Putamen (tissue), 1 donor: ENCODE data around the gene KRTAP10-11.
"Not testable (repeated sequence)": the region's sequence is repeated elsewhere in the genome, so short reads cannot be mapped to it uniquely, and the experiment has no call there.

Source experiments
- DNase-seq: peaks from one replicate; pipeline ENCODE4 v3.0.0-alpha.2; 2016; ENCODE audit warnings: low spot score

Gene KRTAP10-11

DNA sequence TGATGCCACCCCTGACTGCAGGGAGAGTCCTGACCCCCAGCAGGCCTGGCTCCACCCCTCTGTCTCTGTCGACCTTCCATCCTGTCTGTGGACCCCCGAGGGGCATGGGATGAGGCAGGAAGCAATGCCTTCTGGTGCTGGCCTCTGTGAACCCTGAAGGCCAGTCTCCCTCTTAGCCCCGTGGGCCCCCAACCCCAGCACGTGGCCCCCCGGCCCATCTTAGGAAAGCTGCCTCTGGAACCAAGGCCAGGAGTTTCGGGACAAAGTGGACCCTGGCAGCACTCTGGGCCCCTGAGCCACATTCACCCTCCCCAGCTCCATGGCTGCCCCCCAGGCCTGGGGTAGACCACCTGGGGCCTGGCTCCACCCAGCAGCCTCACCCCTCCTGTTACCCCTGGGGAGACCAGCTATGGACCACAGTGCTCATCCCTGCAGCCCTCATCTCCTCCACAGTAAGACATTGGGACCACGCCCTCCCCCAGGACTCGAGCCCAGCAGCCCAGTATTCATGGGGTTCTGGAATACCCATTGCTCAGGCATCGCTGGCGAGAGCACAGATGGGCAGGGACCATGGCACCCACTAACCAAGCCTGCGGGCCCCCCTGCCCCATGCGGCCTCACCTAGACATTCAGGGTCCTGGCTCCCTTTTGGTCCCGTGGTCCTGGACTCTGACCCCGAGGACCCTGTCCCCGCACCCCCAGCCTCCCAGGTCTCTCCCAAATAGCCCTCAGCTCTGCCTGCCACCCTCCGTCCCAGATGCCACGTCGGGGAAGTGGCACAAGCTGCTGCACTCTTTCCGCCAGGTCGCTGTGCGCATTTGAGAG is 7.5 kb upstream of the KRTAP10-11 start:
- not testable (repeated sequence) for DNase-seq

DNA sequence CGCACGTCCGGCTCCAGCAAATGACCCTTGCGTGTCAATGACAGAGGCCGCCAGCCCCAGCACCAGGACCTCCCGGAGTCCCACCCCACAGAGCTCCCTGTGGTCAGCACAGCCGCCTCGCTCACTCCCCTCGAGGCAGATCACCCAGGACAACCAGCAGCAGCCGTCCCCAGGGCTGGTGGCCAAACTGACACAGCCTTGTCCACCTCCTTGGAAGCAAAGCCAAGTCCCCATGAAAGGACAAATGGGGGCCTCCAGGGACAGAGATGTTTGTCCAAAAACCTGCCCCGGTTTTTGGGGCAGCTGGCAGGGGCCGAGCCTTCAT is 6.9 kb upstream of the KRTAP10-11 start:
- DNase-seq: no peak

DNA sequence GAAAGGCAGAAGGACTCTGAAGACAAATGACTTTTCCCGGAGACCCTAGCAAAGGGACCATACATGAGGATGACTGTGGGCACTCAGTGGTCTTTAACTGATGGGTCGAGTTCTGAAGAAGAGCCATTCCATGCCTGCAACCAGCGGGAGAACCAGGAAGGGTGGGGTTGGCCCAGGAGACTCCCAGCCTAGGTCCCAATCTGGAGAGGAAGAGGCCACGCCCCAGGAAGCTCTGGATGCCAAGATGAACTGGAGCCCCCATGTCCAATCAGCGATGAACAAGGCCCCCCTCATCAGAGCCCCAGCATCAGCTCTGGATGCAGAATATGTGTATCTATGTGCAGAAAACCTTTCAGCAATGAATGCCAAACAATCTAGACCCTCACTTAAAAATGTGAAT is 5.5 kb upstream of the KRTAP10-11 start:
- DNase-seq: no peak

DNA sequence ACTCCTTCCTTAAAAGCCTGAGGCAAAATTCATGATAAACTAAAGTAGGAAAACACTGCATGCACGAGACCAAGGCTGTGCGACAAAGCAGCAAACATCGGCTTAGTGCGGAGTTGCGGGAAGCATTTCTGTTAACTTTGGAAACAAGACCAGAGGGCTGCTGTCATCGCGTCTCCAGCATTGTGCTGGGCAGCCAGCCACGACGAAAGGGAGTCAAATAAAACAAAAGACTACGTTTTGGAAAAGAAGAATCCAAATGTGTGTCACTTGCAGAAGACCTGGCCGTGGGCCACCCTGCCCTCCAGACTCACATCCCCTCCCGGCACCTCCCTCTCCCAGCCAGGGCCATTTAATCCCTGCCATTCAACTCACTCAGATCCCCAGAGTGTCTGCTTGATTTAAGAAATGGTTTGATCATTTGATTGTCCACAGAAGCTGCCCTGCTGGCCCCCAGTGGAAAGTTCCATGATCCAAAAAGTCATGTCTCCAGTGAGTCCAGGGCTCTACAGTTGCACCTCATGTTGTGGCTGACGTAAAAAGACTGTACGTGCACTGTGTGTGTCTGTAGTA is 2.4 kb upstream of the KRTAP10-11 start:
- DNase-seq: no peak

DNA sequence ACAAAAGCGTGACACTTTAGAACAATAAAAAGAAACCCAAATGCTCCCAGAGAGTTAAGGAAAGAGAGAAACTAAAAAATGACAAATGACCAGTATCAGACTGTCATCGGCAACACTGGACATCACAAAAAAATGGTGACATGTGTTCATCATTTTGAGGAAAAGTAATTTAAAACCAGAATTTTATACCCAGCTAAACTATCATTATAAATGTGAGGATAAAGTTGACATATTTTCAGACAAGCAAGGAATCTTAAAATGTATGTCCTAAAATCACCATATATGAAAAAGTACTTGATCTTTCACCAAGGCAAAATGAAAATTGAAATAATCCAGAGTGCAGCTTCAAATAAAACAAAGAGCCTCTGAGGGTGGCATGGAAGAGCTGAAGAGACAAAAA is 1.3 kb upstream of the KRTAP10-11 start:
- DNase-seq: no peak

DNA sequence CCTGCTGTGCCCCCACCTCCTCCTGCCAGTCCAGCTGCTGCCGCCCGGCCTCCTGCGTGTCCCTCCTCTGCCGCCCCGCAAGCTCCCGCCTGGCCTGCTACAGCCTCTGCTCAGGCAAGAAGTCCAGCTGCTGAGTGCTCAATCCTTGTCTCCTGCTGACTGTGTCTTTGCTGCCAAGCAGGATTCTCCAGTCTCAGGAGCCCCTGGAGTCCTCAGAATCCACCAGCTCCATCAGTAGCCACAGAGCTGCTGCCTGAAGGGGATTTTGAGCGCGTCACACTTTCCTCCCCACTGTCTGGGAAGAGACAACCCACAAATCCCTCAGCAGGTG is 973 bp downstream of the KRTAP10-11 start:
- no peak for DNase-seq

DNA sequence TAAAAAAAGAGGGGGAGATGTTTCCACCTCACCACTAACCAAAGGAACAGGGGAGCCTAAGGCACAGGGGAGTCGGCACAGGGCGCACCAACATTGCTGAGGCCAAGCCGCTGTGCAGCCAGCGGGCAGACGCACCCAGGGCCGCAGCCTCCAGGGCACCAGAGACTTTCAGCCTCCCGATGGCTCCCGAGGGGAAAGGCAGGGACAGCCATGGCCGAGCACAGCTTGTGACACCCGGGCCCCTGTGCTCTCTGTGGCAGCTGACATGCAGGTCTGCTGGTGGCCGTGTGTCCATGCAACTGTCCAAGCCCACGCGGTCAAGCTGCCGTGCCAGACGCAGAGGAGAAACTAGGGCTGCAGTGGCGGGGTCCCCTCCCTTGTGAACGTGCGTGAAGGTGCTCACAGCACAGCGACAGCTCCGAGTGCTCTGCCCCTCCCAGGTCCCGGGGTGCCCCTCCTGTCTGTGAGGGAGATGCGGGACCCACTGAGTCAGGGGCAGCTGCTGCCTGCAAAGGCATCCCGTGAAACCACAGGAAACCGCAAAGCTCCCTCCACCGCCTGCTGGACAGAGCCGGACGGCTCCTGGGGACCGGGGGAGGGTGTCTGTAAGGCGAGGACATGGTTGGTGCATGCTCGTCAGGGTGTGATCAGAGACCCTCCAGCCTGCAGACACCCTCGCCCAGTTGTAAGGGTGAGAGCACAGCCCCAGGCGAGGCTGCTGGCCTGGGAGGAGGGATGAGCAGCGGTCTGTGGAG is 2.5 kb downstream of the KRTAP10-11 start:
- no peak for DNase-seq

DNA sequence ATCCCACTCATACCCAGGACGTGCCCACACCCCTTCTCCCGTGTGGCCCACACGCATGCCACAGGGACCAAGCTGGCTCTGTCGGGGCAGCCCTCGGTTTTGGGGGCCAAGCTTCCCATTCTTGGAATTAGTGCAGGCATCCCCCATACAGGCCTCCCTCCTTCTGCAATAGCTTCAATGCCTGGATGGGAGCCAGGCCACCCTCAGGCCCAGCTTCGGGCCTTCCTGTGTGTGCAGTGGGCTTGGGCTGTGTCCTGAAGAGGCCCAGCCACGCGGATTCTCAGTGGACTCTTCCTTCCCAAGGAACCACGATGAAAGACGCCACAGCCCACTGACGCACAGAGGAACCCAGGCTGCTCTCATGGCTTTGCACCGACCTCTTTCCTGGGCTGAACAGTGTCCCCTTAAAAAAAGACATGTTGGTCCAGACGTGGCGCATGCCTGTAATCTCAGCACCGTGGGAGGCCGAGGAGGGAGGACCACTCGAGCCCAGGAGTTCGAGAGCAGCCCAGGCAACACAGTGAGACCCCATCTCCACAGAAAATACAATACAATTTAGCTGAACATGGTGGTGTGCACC is 3.4 kb downstream of the KRTAP10-11 start:
- DNase-seq: no peak

DNA sequence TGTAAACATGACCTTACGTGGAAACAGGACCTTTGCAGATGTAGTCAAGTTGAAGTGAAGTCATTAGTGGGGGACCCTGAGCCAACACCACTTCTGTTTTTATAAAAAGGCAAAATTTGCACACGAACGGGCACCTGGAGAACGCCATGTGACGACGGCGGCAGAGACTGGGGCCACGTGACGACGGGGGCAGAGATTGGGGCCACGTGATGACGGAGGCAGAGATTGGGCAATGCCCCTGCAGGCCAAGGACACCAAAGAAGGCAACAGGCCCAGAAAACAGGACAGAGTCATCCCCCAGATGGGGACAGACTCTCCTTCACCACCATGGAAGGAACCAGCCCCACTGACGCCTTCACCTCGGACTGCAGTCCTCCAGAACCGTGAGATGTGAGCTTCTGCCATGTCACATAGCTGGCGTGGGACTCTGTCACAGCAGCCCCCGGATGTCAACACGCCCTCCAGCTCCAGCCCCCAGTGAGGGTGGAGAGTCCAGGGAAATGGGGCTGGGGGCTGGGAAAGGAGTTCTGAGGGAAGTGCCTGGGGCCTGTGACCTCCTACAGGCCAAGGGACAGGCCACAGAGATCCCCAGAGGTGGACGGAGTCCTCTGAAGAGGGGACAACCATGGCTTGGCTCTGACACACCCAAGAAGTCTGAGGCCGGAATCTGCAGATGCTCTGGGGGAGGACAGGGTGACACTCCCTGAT is 4.2 kb downstream of the KRTAP10-11 start:
- no peak for DNase-seq

DNA sequence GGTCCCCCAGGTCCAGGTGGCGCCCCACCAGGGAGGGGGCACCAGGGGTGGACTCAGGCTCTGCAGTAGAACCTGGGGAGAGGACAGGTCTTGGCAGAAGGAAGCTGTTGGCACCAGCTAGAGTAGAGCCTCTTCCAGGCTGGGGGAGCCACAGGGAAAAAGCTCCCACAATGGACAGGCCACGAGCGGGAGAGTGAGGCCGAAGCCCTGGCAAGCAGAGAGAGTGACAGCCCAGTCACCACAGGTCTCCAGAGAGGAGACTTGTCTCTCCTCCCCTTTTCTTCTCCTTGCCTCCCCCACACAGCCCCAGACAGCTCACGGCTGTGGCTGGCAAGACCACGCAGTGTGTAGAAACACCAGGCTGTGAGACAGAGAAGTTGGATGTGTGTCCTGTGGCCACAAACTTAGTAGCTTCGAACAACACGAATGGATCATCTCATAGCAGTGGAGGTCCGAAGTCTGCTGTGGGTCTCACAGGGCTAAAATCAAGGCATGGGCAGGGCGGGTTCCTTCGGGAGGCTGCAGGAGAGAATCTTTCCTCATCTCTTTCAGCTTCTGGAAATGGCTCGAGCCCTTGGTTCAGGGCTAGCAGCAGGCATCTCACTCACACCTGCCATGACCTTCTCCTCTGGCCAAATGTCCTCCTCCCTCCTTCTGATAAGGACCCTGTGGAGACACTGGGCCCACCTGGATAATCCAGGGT is 4.9 kb downstream of the KRTAP10-11 start:
- DNase-seq: no peak

DNA sequence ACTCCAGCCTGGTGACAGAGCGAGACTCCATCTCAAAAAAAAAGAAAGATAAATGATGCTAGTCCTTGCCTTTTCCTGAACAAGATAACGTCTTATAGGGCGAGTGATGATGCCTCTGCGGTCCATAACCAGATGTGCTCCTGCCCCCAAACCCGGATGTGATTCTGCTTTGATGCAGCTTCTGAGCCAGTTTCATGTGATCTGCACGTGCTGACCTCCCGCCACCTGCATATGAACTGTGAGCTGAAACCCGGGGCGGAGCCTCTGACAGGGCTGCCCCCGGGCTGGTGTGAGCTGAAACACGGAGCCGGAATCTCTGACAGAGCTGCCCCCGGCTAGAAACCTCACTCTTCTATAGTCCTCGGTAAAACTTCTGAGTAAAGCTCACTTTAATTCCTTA is 6.9 kb downstream of the KRTAP10-11 start:
- DNase-seq: no peak

DNA sequence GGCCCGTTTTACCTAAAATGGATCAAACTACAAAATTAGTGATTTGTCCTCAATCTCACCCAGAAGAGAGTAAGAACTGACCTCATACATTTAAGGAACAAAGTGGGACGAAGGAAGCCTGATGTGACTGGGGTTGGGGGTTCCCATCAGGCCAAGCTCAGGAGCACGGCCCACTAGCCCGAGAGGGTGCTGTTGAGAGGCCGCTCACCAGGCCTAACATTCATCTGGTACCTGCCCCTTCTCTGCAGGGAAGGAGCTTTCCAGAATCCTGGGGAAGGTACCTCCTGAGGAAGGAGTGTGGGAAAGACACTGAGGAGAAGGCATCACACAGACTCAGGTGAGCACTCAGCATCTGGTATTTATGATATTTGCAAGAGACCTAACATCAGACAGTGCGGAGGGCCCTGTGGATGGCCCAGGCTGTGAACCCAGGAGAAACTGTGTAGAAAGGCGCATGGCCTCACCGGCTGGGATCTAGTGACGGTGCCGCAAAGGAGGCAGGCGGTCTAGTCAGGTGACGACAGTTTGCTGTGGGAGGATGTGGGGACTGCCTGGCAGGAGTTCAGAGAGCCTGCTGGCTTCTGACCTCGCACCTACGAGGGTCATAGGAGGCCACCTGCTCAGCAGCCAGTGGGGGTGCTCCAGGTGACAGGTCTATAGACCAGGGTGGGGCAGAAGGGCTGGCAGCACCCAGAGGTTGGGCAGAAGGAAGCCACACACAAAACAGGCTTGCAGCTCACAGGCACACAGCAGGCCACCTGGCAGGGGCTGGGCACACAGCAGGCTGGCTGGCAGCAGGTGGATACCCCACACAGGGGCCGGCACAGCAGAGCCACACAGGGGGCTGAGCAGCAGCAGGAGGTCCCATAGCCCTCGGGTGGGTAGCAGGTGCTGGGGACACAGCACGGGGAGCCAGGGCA is 7.7 kb downstream of the KRTAP10-11 start:
- no peak for DNase-seq

DNA sequence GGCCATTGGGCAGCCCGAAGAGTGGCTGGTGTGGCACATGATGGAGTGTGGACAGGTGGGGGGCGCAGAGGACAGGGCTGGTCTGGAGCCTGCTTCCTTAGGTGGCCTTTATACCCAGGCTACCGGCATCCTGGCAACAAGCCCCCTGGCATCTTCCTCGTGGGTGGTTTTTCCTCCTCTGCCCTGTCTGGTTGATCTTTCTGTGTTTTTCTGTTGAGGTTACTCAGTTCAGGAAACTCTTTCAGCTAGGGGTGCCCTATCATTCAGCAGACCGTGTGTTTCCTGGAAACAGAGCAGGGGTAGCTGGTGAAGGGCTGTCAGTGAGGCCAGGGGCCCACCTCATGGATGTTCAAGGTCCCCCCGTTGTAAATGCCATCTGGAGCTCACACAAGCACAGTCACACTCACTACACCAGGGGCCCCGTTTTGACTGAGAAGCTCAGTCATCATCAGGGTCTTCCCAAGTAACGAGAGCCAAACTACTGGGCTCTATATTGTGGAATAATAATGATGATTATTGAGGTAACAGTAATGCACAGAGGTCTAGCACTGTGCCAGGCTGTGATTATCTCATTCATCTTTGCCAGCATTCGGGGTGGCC is 8.5 kb downstream of the KRTAP10-11 start, which contains the start of gene KRTAP12-4:
TSS of gene KRTAP12-4 (minus strand) at position 84 of the 600 bp plus-strand sequence. CDS start at position 39, 45 bp downstream.
- no peak for DNase-seq

DNA sequence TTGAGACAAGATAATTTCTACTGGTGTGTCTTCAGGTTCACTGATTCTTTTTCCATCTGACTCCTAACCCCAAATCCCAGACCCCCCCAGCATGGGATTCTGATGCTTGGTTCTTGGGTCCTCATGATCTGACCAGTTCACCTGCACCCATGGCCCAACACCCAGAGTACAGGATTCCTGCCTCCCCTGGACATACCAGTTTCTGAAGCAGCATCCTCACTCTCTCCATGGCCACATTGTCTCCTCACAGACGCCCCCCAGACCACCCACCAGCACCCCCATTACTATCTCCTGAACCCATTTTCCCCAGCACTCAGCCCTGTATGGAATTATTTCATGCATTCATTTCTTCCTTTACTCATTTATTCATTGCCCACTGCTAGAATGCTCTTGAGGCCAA is 10.7 kb downstream of the KRTAP10-11 start:
- no peak for DNase-seq

DNA sequence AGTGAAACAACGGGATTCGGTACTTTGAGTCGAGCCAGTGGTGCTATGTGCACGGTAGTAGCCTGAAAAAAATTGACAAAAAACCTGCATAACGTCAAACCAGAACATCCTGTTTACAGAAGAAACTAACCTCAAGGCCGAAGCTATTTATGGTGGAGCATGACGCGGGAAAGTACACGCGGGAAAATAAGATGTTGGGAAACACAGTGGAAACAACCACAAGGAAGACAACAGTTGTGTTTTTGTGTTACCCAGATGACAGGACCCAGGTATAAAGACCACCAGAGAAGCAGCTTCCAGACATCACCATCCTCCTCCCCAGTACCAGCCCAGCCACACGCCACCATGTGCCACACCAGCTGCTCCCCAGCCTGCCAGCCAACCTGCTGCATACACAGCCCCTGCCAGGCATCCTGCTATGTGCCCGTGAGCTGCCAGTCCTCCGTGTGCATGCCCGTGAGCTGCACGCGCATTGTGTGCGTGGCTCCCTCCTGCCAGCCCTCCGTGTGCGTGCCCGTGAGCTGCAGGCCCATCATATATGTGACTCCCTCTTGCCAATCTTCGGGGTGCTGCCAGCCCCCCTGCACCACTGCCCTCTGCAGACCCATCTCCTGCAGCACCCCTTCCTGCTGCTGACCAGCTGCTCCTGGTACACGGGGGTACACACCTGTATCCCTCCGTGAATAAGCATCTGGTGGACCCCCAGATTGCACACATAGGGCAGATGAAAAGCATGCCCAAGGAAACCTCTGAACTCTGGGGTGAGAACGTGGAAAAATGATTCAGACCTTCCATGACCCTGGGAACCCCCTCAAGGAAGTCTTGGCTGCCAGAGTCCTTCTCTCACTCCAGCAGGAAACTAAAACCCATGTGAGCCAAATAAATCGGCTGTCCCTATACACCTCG is 11.7 kb downstream of the KRTAP10-11 start, which contains the start of gene KRTAP12-3:
TSS of gene KRTAP12-3 (plus strand) at position 298 of the 906 bp plus-strand sequence. CDS start at position 346, 48 bp downstream.
- DNase-seq: no peak

DNA sequence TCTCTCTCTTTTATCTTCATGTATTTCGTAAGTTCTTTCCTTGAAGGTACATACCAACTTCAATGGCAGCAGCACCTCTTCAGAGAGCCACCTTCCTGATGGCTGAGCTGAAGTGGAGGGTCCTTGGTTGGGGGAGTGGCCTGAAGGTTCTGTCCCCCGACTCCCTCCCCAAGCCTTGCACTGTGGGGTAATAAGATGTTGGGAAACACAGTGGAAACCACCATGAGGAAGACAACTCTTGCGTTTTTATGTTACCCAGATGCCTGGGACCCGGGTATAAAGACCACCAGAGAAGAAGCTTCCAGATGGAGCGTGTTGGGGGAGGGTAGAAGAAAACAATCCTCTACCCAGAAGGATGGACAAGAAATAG is 12.3 kb downstream of the KRTAP10-11 start:
- no peak for DNase-seq

DNA sequence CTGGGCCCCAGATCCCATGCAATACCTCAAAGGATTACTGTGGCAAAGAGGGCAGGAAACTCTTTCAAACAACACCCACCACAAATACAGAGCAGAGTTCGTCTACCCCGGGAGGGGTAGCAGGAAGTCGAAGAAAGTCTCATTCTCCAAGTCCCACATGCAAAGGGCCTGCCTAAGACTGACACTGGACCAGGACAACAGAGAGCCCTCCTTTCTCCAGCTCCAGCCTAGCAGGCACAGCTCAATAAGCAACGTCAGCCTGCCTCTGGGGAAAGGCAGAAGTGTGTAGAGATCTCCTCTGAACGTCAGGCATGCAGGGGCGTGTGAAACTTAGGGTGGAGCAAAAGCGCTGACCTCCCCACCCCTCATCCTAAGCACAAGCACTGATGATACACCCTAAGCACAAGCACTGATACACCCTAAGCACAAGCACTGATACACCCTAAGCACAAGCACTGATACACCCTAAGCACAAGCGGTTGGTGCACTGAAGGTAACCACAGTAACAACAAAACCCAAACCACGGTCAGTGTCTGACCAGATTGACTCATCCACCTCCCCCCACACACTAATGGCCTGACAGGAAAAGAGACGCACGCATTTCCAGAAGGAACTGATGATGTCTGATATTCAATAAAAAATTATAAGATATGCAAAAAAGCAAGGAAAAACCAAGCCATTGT is 12.8 kb downstream of the KRTAP10-11 start:
- no peak for DNase-seq

DNA sequence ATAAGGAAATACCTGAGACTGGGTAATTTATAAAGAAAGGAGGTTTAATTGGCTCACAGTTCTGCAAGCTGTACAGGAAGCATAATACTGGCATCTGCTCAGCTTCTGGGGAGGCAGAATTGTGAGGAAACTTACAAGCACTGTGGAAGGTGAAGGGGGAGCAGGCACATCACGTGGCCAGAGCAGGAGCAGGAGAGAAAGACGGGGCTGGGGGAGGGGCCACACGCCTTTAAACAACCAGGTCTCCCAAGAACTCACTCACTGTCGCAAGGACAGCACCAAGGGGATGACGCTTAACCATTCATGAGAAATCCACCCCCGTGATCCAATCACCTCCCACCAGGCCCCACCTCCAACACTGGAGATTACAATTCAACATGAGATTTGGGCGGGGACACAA is 15.4 kb downstream of the KRTAP10-11 start:
- not testable (repeated sequence) for DNase-seq
